ENCODE measurements around the gene DNAAF5.

The DNAAF5 gene

DNA sequence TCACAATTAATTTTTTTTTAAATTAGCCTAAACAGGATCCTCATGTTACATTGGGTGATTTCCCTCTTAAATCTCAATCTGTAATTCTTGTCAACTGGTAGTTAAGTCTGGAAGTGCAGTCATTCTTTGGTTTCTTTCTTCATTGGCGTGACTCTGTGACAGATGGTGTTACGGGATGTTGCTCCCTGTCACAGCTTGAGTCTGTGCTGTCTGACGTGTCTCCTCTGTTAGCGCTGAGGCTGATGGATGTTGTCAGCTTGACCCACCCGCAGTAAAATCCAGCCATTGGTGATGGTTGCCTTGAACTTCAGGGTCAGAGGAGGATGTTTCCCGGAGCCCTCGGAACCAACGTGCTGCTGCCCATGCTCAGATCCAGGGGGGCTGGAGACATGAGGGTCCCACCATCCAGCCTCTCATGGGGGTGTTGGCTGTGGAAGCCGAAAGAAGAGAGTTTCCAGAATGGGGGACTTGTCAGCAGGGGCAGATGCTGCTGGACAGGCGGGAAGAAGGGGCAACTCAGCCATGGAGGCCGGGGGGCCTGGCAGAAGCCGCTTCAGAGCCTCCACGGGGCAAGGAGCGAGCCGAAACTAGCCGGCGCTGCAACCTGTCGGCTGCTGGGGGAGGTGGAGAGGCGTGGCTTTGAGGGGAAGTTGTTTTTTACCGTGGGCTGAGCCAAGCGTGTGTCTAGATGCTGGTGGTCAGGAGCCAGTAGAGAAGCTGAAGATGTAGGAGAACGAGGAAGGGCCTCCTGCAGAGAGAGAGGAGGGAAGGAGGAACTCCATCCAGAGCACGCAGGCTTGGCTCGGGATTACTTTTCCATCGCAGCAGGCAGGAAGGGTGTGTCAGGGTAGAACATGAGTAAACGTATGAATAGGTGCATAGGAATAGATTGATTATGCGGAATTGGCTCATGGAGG, 109.2 kb downstream of the DNAAF5 start:
- no peak overlapping the region for H3K4me3 ChIP-seq (ENCODE audit: low read depth, low read length)
- no peak for DNase-seq (ENCODE audit: low read depth)
- TF ChIP-seq, protein P1, sequence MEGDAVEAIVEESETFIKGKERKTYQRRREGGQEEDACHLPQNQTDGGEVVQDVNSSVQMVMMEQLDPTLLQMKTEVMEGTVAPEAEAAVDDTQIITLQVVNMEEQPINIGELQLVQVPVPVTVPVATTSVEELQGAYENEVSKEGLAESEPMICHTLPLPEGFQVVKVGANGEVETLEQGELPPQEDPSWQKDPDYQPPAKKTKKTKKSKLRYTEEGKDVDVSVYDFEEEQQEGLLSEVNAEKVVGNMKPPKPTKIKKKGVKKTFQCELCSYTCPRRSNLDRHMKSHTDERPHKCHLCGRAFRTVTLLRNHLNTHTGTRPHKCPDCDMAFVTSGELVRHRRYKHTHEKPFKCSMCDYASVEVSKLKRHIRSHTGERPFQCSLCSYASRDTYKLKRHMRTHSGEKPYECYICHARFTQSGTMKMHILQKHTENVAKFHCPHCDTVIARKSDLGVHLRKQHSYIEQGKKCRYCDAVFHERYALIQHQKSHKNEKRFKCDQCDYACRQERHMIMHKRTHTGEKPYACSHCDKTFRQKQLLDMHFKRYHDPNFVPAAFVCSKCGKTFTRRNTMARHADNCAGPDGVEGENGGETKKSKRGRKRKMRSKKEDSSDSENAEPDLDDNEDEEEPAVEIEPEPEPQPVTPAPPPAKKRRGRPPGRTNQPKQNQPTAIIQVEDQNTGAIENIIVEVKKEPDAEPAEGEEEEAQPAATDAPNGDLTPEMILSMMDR (conservative IDR thresholded peaks at IDR 0.05; ENCODE audit: low read depth, low read length): no peak

Measured in choroid plexus epithelial cell (primary cell).